GM19193 (cell line): Measurements from ENCODE around the gene RYK.

Experiments used
- POLR2A ChIP-seq: IDR thresholded peaks from 4 replicates; pipeline ENCODE4 v1.6.1; 2011; ENCODE audit not compliant: insufficient read depth, insufficient read length; ENCODE audit errors: extremely low read depth

The RYK gene

DNA sequence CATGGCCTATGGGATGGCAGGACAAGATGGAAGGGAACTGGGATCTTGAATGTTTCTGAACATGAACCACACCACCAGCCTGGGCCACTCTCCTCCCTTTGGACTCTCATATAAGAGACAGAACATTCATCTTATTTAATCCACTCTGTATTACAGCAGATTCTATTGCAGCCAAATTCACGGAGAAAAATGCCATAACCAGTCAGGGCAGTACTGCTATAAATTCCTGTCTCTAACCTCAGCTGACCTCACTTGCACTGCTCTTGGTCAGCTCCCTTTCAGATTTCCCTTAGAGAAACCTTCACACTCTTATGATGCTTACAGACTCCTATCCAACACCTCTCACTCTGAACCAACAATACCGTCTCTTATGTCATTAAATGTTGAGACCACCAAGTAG is 101.4 kb downstream of the RYK start:
- no peak for TF ChIP-seq POLR2A

DNA sequence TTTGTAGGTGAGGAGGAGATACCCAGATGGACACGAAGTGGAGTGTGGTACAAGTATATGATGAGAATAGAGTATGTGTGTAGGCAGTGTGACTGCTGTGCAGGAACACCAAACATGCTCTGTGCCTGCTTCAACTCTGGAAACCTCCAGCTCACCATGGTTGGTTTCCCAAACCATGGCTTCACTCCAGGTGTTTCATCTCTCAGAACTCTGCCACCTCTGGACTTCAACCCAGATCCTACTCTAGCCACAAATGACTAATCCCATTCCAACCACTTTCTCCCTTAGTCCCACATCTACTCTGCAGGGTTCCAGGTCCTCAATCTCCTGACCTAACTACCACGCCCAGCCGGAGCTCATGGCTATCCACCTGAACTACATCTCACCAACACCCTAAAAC is 102.1 kb downstream of the RYK start:
- no peak for TF ChIP-seq POLR2A

DNA sequence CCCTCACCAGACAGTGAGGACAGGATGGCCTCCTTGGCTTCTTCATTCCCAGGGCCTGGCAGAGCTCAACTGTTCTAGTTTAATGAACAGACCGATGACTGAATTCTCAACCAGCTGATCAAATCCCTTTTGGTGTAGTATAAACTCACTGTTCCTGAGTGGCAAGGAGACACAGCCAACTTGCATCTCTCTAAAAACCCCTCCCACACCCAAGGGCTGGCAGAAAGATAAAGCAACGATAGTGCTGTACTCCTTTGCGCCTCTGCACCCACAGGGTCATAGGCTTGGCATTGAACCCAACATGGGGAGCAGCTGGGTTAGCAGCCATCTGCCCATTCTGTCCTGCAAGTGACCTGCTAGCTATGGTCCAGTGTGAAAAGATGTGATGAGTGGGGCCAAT is 103.2 kb downstream of the RYK start:
- no peak for TF ChIP-seq POLR2A

DNA sequence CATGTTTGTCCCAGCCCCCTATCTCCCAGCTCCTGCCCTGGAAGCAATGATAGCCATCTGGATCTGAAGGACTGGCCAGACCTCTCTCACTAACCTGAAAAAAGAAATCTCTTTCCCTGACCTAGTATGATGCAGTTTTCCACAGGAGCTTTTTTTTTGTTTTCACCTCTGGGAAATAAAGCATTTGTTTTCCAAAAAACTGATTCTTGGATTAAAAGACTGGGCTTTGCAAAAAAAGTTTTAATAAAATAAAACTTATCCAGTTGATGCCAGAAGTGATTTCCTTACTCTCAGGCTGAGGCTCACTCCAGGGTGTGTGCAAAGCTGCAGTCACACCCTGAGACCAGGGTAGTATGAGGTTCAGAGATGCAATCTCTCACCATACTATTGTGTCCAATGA is 104.0 kb downstream of the RYK start:
- TF ChIP-seq POLR2A: no peak

DNA sequence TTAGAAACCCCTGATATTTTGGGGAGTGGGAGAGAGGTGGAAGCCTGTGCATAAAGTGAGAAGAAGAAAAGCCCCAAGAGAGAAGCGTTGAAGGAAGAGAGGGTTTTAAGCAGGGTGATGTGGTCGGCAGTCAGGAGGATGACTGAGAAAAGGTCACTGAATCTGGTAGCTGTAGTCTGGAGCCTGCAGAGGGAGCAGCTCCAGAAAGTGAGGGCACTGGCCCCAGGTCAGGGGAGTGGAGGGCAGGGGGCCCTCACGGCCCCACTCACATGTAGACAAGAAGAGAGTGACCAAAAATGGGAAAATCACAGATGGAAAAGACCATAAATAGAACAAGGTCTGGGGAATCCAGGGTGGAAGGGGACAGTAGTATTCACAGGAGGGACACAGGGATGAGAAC is 105.5 kb downstream of the RYK start:
- TF ChIP-seq POLR2A: no peak

DNA sequence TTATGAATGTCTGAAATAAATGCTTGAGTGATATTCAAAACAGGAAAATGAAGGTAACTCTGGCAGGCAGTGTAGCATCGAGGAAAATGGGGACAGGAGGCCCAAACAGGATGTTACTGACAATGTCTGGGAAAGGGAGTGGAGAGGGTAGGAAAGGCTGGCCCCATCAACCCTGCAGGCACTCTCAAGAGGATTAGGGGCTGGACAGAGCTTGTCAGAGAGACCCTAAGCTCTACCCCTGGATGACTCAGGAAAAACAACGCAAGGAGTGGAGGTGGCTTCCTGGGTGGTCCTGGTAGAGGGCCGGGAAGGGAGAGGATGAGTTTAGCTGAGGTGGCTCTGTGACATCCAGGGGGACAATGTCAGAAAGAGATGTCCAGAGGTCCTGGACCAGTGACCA is 106.0 kb downstream of the RYK start:
- TF ChIP-seq POLR2A: no peak

DNA sequence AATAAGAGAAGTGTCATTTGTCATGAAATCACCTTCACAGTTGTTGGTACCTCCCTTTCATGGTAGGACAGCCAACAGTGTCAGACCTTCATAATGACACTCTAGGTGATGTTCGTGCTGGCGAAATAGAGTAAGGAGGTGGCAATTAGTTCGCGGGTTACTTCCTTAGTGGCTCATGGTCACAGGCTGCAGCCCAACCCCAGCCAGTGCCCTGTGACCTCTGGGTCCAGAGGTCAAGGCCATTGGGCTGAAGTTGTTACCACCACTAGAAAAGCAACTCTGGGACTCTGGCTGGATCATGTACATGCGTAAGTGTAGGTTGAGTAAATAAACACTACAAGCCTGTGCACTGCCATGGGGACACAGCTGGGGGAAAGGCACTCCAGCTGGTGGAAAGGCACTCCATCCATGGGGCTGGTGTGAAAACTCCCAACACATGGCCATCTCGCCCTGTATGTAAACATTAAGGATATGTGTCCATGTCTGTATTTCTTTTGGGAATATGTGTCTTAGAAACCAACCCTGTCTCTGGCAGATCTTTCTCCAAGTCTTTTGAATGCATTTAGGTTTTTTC is 106.7 kb downstream of the RYK start:
- TF ChIP-seq POLR2A: no peak

DNA sequence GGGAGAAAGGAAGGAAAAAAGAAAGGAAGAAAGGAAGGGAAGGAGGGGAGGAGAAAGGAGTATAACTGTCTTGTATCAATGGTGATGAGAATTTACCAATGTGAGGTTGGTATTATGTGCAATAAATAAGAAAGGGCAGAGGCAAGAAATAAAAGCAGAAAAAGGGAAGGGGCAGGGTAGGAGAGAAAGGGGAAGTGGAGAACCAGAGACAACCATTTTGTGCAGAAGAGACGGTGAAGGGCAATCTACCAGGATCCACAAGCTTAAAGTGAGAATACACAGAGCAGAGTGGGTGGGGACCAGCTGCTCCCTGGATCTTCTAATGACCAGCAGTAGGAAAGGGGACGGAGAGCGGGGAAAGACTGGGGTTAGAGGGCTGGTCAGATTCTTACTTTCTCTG is 114.1 kb downstream of the RYK start:
- no peak for TF ChIP-seq POLR2A

DNA sequence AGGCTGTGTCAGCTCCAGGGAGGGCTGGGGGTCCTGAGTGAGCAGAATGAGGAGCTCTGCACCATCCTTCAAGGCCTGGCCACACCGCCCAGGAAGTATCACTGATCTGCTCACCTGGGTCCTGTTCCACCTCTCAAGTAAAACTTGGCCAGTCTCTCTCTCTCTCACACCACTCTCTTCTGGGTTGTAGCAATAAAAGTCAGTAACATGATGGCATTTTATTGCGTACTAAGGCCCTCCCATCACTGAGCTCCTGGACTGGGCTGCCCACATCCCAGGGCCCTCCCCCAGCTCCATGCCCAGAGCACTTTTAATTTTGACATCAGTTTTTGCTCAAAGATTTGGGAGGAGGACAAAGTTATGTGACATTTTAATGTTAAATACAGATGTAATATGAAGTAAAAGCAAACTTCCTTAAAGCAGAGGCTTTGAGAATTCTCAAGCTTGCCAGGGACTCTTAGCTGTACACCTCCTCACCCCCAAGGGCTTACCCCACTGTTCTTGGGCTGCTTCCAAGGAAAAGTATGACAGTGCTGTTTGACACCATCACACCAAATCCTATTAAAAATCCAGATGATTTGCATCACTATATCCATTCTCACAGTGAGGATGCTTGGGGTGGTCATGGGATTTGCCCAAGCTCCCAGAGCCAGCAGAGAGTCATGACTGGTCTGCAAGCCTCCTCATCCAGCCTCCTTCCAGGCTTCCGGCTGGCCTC is 115.8 kb downstream of the RYK start:
- no peak for TF ChIP-seq POLR2A

DNA sequence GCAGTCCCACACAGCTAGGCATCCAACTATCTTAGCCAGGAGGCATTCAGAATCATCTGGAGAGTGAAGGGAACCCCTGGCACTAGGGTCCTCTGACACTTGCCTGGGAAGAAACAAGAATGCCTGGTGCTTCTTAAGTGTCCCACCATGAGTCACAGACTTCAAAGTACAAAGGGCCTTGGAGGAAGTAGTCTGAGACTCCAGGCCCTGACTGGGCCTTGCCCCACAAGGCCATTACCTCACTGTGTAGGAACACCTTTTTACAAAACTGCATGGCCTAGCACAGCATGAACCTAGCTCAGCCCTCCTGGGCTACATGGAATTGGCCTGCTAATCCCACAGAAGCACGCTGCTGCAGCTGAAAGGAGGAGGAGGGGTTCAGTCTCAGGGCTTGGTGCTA is 116.4 kb downstream of the RYK start:
- no peak for TF ChIP-seq POLR2A

DNA sequence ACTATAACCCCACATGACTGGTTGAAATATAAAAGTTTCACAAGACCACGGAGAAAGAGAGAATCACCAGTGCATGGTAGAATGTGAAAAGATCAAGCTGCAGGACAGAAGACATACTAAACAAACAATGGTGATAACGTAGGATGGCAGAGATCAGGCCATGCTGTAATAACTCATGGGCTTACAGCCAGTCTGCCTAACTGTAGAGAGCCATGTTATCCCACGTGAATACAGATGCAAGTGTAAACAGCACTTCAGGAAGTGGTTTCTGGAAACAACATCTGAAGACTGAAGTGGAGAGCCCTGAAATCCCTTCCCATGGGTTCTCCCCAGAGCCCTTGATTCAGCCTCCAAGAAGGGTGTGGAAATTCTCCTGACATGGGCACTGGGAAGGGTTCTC is 117.7 kb downstream of the RYK start:
- TF ChIP-seq POLR2A: no peak

DNA sequence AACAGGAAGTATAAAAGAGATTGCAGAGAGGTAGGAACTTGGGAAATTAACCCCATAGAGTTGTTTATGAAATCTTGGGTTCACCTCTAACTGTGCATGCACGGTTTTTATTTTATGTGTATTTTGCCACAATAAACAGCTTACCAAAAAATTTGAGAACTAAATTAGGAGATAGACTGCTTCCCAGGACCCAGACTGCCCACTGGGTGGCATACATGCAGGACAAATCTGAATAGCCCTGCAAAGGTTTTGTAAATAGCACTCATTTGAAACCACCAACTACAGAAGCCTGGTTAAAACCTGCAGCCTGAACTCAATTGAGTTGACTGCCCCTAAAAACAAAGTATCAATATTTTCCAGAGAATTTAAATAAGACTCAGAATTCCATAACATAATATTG is 124.5 kb downstream of the RYK start:
- TF ChIP-seq POLR2A: no peak

DNA sequence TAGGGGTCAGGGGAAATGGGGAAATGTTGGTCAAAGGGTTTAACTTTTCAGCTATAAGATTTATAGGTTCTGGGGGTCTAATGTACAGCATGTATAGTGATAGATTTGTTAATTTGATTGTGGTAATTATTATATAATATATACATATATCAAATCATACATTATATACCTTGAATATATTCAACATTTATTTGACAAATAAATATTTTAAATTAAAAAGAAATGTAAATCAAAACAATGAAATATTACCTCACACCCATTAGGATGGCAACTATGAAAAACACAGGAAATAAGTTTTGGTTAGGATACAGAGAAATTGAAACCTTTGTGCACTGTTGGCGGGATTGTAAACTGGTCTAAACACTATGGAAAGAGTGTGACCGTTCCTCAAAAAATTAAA is 135.9 kb downstream of the RYK start:
- TF ChIP-seq POLR2A: no peak

DNA sequence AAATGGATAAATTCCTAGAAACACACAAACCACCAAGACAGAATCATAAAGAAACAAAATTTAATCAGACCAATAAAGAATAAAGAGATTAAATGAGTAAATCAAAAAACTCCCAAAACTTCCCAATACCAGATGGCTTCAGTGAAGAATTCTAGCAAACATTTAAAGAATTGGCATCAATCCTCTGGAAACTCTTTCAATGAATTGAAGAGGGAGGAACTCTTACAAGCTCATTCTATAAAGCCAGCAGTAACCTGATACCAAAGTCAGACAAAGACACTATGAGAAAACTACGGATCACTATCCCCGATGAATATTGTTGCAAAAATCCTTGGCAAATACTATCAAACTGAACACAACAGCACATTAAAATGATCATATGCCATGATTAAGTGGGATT is 139.0 kb downstream of the RYK start:
- TF ChIP-seq POLR2A: no peak

DNA sequence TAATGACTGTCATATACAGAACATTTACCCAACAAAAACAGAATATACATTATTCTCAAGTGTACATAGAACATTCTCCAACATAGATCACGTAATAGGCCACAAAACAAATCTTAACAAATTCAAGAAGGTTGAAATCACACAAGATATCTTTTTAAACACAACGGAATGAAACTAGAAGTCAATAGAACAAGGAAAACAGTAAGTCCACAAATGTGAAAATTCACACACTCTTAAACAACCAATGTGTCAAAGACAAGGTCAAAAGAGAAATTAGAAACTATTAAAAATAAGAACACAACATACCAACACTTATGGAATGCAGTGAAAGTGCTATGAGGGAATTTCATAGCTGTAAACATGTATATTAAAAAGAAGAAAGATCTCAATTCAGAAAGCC is 139.7 kb downstream of the RYK start:
- no peak for TF ChIP-seq POLR2A
